H1 (cell line): ENCODE data around the gene NAV2. TPM values are rescaled to one million over a fixed set of nuclear protein-coding genes. Genes with fewer than 3 reads are reported as not detected.

Source experiments
- CTCF ChIA-PET: fragments of 300-600 bp; sonication (Branson Sonifier 250); formaldehyde crosslinking; loops from one replicate; lab custom pipeline; 2021; ENCODE audit not compliant: partially characterized antibody; lab: Charles Lee
- POLR2A ChIA-PET: fragments of 300-600 bp; sonication (Branson Sonifier 250); formaldehyde crosslinking; loops from one replicate; lab custom pipeline; 2021; ENCODE audit warnings: inconsistent platforms; ENCODE audit not compliant: partially characterized antibody; lab: Charles Lee
- DNase-seq, 2 experiments: peaks; one replicate each; pipeline versions ENCODE4 v3.0.0 to v3.0.0-alpha.2; 2010 to 2022; ENCODE audit warnings: low spot score in 2 of 2, low read depth in 1 of 2, mixed read lengths in 1 of 2
- FAIRE-seq: peaks from 2 replicates; lab custom pipeline; 2011; peaks lifted over from hg19 to GRCh38; lab: Jason Lieb, UNC
- H2AFZ ChIP-seq: 2 replicates; pipeline ENCODE4 v1.8.1; 2012; ENCODE audit warnings: low read length, inconsistent platforms
- H2AK5ac ChIP-seq: 2 replicates; pipeline ENCODE4 v1.6.1; 2013; ENCODE audit warnings: low read depth, low read length
- H2BK120ac ChIP-seq: replicated peaks from 2 replicates; pipeline ENCODE3; 2013; ENCODE audit warnings: low read depth, low read length, inconsistent platforms
- H2BK12ac ChIP-seq: 2 replicates; pipeline ENCODE4 v1.6.1; 2013; ENCODE audit warnings: low read depth, low read length
- H2BK15ac ChIP-seq: 2 replicates; pipeline ENCODE4 v1.6.1; 2013; ENCODE audit warnings: low read length
- H2BK20ac ChIP-seq: 2 replicates; pipeline ENCODE4 v1.6.1; 2013; ENCODE audit warnings: low read length
- H2BK5ac ChIP-seq: 2 replicates; pipeline ENCODE4 v1.6.1; 2013; ENCODE audit warnings: low read depth, low read length
- H3K14ac ChIP-seq: 2 replicates; pipeline ENCODE4 v1.6.1; 2013; ENCODE audit warnings: inconsistent platforms; ENCODE audit not compliant: insufficient read length
- H3K18ac ChIP-seq: 2 replicates; pipeline ENCODE4 v1.6.1; 2013; ENCODE audit warnings: low read length; ENCODE audit errors: extremely low read depth
- H3K23ac ChIP-seq: 2 replicates; pipeline ENCODE4 v1.6.1; 2013; ENCODE audit warnings: inconsistent platforms; ENCODE audit not compliant: insufficient read length
- H3K23me2 ChIP-seq: 2 replicates; pipeline ENCODE4 v1.6.1; 2013; ENCODE audit warnings: low read depth, low read length
- H3K27ac ChIP-seq: 2 replicates; pipeline ENCODE4 v1.6.1; 2011; ENCODE audit warnings: low read depth, low read length, inconsistent platforms
- H3K27me3 ChIP-seq, 4 experiments: replicated peaks in 1 of 4; 1 replicate in 1 of 4; 2 replicates in 3 of 4; pipeline versions ENCODE4 v1.6.1 to v1.8.1; 2011 to 2013; ENCODE audit warnings: low read length in 3 of 4, mild to moderate bottlenecking in 3 of 4, inconsistent platforms in 2 of 4, mixed read lengths in 2 of 4, moderate library complexity in 1 of 4; ENCODE audit not compliant: control insufficient read depth in 3 of 4, insufficient read depth in 3 of 4; ENCODE audit errors: extremely low read depth in 1 of 4
- H3K36me3 ChIP-seq, 4 experiments: 2 replicates each; pipeline versions ENCODE4 v1.6.1 to v1.8.1; 2011 to 2013; ENCODE audit warnings: mild to moderate bottlenecking in 4 of 4, low read length in 3 of 4, moderate library complexity in 2 of 4, control low read depth in 1 of 4, inconsistent platforms in 1 of 4; ENCODE audit not compliant: insufficient read depth in 4 of 4, control insufficient read depth in 2 of 4
- H3K4ac ChIP-seq: replicated peaks from 2 replicates; pipeline ENCODE3; 2013; ENCODE audit warnings: low read length, low read depth, mixed read lengths, inconsistent platforms; ENCODE audit not compliant: insufficient read length
- H3K4me1 ChIP-seq, 4 experiments: replicated peaks in 1 of 4; 1 replicate in 1 of 4; 2 replicates in 3 of 4; pipeline versions ENCODE4 v1.6.1 to v1.8.1; 2011 to 2013; ENCODE audit warnings: low read length in 3 of 4, inconsistent platforms in 2 of 4, mixed read lengths in 1 of 4; ENCODE audit not compliant: insufficient read depth in 4 of 4, control insufficient read depth in 3 of 4
- H3K4me2 ChIP-seq, 2 experiments: 2 replicates each; pipeline versions ENCODE4 v1.6.1 to v1.8.1; 2011 to 2013; ENCODE audit warnings: low read depth in 2 of 2, low read length in 2 of 2, control low read depth in 1 of 2, inconsistent platforms in 1 of 2, mild to moderate bottlenecking in 1 of 2; ENCODE audit not compliant: insufficient read depth in 1 of 2
- H3K4me3 ChIP-seq, 4 experiments: fragments of 200-600, 300-600 bp in 1 of 4; sonication (generic), shearing (Covaris generic), sonication (Bioruptor Twin) in 1 of 4; 2 replicates each; pipeline versions ENCODE4 v1.5.1 to v1.8.1; 2011 to 2016; ENCODE audit warnings: low read length in 4 of 4, low read depth in 3 of 4, control low read depth in 2 of 4, inconsistent platforms in 2 of 4, mild to moderate bottlenecking in 2 of 4, mixed read lengths in 1 of 4, moderate library complexity in 1 of 4; ENCODE audit not compliant: insufficient read depth in 2 of 4; ENCODE audit errors: extremely low read depth in 1 of 4
- H3K56ac ChIP-seq: replicated peaks from 2 replicates; pipeline ENCODE3; 2013; ENCODE audit warnings: low read depth, mild to moderate bottlenecking, mixed read lengths, low read length, inconsistent platforms; ENCODE audit not compliant: insufficient read length
- H3K79me1 ChIP-seq: 2 replicates; pipeline ENCODE4 v1.6.1; 2013; ENCODE audit warnings: low read depth, low read length, control low read depth
- H3K79me2 ChIP-seq, 2 experiments: 2 replicates each; pipeline versions ENCODE4 v1.6.1 to v1.8.1; 2012 to 2013; ENCODE audit warnings: low read length in 2 of 2, mild to moderate bottlenecking in 2 of 2, inconsistent platforms in 1 of 2; ENCODE audit not compliant: insufficient read depth in 2 of 2, control insufficient read depth in 1 of 2
- H3K9ac ChIP-seq, 4 experiments: replicated peaks in 1 of 4; 1 replicate in 1 of 4; 2 replicates in 3 of 4; pipeline versions ENCODE4 v1.6.1 to v1.8.1; 2011 to 2013; ENCODE audit warnings: low read depth in 3 of 4, low read length in 3 of 4, control low read depth in 2 of 4, mild to moderate bottlenecking in 2 of 4, moderate library complexity in 2 of 4, inconsistent platforms in 1 of 4; ENCODE audit errors: extremely low read depth in 1 of 4
- H3K9me3 ChIP-seq, 2 experiments: 2 replicates each; pipeline versions ENCODE4 v1.6.1 to v1.8.1; 2012 to 2013; ENCODE audit warnings: mild to moderate bottlenecking in 2 of 2, moderate library complexity in 2 of 2, control low read depth in 1 of 2, inconsistent platforms in 1 of 2, low read depth in 1 of 2, low read length in 1 of 2, mixed read lengths in 1 of 2; ENCODE audit not compliant: insufficient read depth in 2 of 2
- H4K20me1 ChIP-seq, 2 experiments: replicated peaks in 1 of 2; 2 replicates each; pipeline versions ENCODE3 to v1.8.1; 2011 to 2013; ENCODE audit warnings: inconsistent platforms in 2 of 2, low read length in 2 of 2, mild to moderate bottlenecking in 1 of 2; ENCODE audit not compliant: insufficient read depth in 2 of 2, control insufficient read depth in 1 of 2
- H4K5ac ChIP-seq: 2 replicates; pipeline ENCODE4 v1.6.1; 2013; ENCODE audit warnings: low read length, low read depth, mixed read lengths, inconsistent platforms; ENCODE audit not compliant: insufficient read length
- H4K8ac ChIP-seq: 2 replicates; pipeline ENCODE4 v1.8.0; 2013; ENCODE audit warnings: mild to moderate bottlenecking, moderate library complexity, low read length, inconsistent platforms; ENCODE audit not compliant: insufficient read depth; ENCODE audit errors: extremely low read depth
- H4K91ac ChIP-seq: replicated peaks from 2 replicates; pipeline ENCODE3; 2013; ENCODE audit warnings: low read length, mixed read lengths, inconsistent platforms; ENCODE audit not compliant: insufficient read length
- BRCA1 ChIP-seq: IDR thresholded peaks from 2 replicates; pipeline ENCODE4 v1.6.1; 2012; ENCODE audit warnings: low read depth, low read length, improper control_type of control experiment
- RNF2 ChIP-seq: fragments of 200-900, 300-1000 bp; sonication (generic); IDR thresholded peaks from 2 replicates; pipeline ENCODE4 v1.7.1; 2016; ENCODE audit warnings: borderline replicate concordance, low read depth, mild to moderate bottlenecking, antibody characterized with exemption, low read length; ENCODE audit not compliant: poor library complexity, severe bottlenecking; ENCODE audit errors: missing control alignments
- SP1 ChIP-seq: IDR thresholded peaks from 2 replicates; pipeline ENCODE4 v1.6.1; 2011; ENCODE audit warnings: low read depth, low read length
- WGBS, 2 experiments: shearing (Covaris generic) in 1 of 2; methylation state at CpG; one replicate each; pipeline versions ENCODE4 v1.1.6 to v1.1.7; 2013 to 2015; ENCODE audit warnings: low lambda C conversion rate in 2 of 2, mixed read lengths in 2 of 2, inconsistent platforms in 1 of 2, low coverage in 1 of 2, missing lambda C conversion rate in 1 of 2; ENCODE audit not compliant: insufficient replicate concordance in 2 of 2, insufficient coverage in 1 of 2, insufficient read length in 1 of 2; ENCODE audit errors: extremely low coverage in 1 of 2, missing lambda C conversion rate in 1 of 2; 5-methylcytosine and 5-hydroxymethylcytosine counted together
- polyA plus RNA-seq, 7 experiments: library from polyadenylated mRNA; depleted of rRNA in 3 of 7; stranded (reverse) in 5 of 7; unstranded in 2 of 7; fragments of >200 nt in 5 of 7; fragments of 200-250 nt in 2 of 7; gene quantifications; 1 replicate in 5 of 7; 2 replicates in 1 of 7; 4 replicates in 1 of 7; pipeline versions ENCODE4 v1.2.1 to v1.2.3, GENCODE V29; 2011 to 2013; ENCODE audit warnings: missing spikeins in 2 of 7, mixed read lengths in 2 of 7
- total RNA-seq: library from RNA; stranded (reverse); fragmentation: NEBNext Ultra II Directional; extraction: Animal tissue kit (Norgen Biotek cat#: 25700); gene quantifications from 2 replicates; pipeline ENCODE4 v1.2.1, GENCODE V29; 2021

NAV2 gene
- total and polyA plus RNA-seq, 2 of the 8 experiments (the other 6 are each of a cell fraction or from before 2014, with no cell fraction given), result 35.6 to 73.6 TPM

- Histone ChIP-seq H4K20me1 (peaks cover 7 to 18% of the 10 kb centered on the region in 2 experiments), H3K79me1 (no peaks in the 10 kb centered on the region), H3K27ac (no peak overlapping the region), H3K14ac (no peak overlapping the region), H4K5ac (no peak overlapping the region), H3K23ac (no peak overlapping the region), H2BK5ac (no peak overlapping the region), H3K4me2 (peak overlapping the region; percentile 78 to 85), H2BK120ac (no peak overlapping the region), H3K4ac (no peak overlapping the region), H3K9ac (no peak overlapping the region), H3K56ac (no peak overlapping the region), H3K23me2 (peaks cover 18% of the 10 kb centered on the region), H4K91ac (no peak overlapping the region), H3K4me3 (peak overlapping the region in 3 of 4 experiments; percentile 5 to 56 (median 19); a peak in 3 of 8 replicates), H3K9me3 (no peaks in the 10 kb centered on the region), H2BK12ac (no peak overlapping the region), H3K4me1 (peaks cover 13 to 49% (median 20%) of the 10 kb centered on the region in 4 experiments), H3K27me3 (peaks cover 57 to 99% (median 93%) of the 10 kb centered on the region in 4 experiments), H3K79me2 (no peaks in the 10 kb centered on the region), H4K8ac (no peak overlapping the region), H2BK20ac (no peak overlapping the region), H2AK5ac (no peak overlapping the region), H3K18ac (no peak overlapping the region), H2BK15ac (no peak overlapping the region), H2AFZ (no peak overlapping the region), H3K36me3 (no peaks in the 10 kb centered on the region)
- WGBS, 2 experiments, result 3% methylated on average over 23 of the region's 24 CpGs; no CpG with 5 or more reads in 1 of the 2 experiments
- POLR2A ChIA-PET, result no interaction called here
- CTCF ChIA-PET, result interaction anchor here (0.6 to 5.6 kb wide), 4 partner anchors 10 to 192 kb away, joined by 3 to 33 read pairs (median 6); no protein-coding TSS in a partner anchor
- FAIRE-seq (no peak), DNase-seq (no peak)
- TF ChIP-seq SP1 (no peak), RNF2 (peak; percentile 23), BRCA1 (no peak)
Observed at GRCh38 chr11:20161923-20162744, 449.5 kb downstream of the NAV2 start.
